Measurements from ENCODE around the gene ATP5F1D. TPM values are rescaled to one million over a fixed set of nuclear protein-coding genes. Genes with fewer than 3 reads are reported as not detected.

The ATP5F1D gene
- total and polyA plus RNA-seq, 2 of the 13 experiments (the other 11 are each of a cell fraction or from before 2014, with no cell fraction given) = 39.4 to 78.7 TPM

DNA sequence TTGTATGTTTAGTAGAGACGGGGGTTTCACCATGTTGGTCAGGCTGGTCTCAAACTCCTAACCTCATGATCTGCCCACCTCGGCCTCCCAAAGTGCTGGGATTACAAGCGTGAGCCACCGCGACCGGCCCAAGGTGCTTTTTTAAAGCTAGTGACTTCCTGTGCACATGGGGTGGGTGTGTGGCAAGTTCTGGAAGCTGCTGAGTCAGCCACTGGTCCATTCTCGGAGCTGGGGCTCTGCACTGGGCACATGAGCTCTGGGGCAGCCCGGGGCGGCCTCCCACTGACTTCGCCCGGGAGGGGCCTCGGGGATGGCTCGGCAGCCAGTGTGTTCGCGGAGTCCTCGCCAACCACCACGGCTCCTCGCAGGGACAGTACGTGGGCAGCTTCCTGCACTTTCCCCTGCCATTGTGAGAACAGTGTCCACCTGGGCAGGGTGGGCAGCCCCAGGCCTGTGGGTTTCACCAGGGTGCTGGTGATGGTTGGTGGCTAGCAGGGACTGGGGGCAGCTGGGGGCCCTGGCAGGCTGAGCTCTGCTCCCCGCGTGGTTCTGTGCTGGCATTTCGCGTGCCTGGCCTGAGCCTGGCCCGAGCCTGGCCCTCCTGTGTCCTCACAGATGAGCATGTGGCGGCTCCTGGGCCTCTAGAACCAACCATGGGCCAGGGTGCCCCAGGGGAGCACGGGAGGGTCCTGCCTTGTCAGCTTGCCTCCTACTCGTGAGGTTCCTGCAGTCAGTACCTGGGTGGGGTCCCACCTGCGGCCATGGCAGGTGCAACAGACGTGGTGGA lies 15.9 kb upstream of the ATP5F1D start:
- no peak for TF ChIP-seq ZNF557 (CRISPR knock-in tag; IDR thresholded peaks at IDR 0.05)
- no peak for TF ChIP-seq SSRP1 (CRISPR knock-in tag; IDR thresholded peaks at IDR 0.05)
- 0 out of 2 replicates have a peak, but pooled peaks have one; percentile 1 for TF ChIP-seq AKAP8 (CRISPR knock-in tag; IDR thresholded peaks at IDR 0.05)
- no peak for TF ChIP-seq ATAD3A (CRISPR knock-in tag; IDR thresholded peaks at IDR 0.05)
- TF ChIP-seq NR2F6 (IDR thresholded peaks at IDR 0.05) = no peak
- no peak for TF ChIP-seq NR2F6 (CRISPR knock-in tag; IDR thresholded peaks at IDR 0.05)
- TF ChIP-seq GATAD2A (CRISPR knock-in tag; IDR thresholded peaks at IDR 0.05) = no peak
- WGBS (ENCODE audit: low lambda C conversion rate) = 96% methylated on average over 11 of the region's 29 CpGs
- FAIRE-seq = no peak
- peaks cover 14 to 22% of the 10 kb centered on the region in 2 experiments; a peak in 4 of 5 replicates for H3K36me3 ChIP-seq (replicated peaks in 1 of 2; ENCODE audit: control insufficient read depth in 1 of 2, insufficient read depth in 2 of 2, low read length in 2 of 2)
- H3K79me2 ChIP-seq (ENCODE audit: insufficient read depth, low read length) = no peaks in the 10 kb centered on the region
- no peaks in the 10 kb centered on the region for H3K9me3 ChIP-seq (ENCODE audit: low read length)
- peaks cover 13% of the 10 kb centered on the region; the same call in 1 of the 2 replicates for H3K4me1 ChIP-seq (ENCODE audit: insufficient read depth, low read length)
- no peaks in the 10 kb centered on the region for H3K27me3 ChIP-seq (ENCODE audit: control insufficient read depth in 1 of 2, insufficient read depth in 2 of 2, low read length in 2 of 2)
- no peaks in the 10 kb centered on the region for H4K20me1 ChIP-seq (ENCODE audit: insufficient read depth, low read length)
- ChIA-PET POLR2A (interaction anchor here (0.7 kb wide), 1 partner anchor 43 kb away, joined by 3 read pairs; the partner anchor contains the start of gene CIRBP), CTCF (ENCODE audit: low intra/inter-chr PET ratio, low total read pairs) (no interaction called here)
- H2AFZ ChIP-seq (ENCODE audit: low read length) = no peak overlapping the region
- BruUV-seq (replicated peaks) = no TSS peak
- no peak overlapping the region for H3K4me3 ChIP-seq (replicated peaks in 1 of 3; ENCODE audit: insufficient read depth in 1 of 3, low read depth in 2 of 3, low read length in 3 of 3)
- no peak for DNase-seq (ENCODE audit: low spot score)
- no peak for ATAC-seq
- intact Hi-C loops (cut with micrococcal nuclease; ENCODE audit: unreplicated experiment) (no loop called here), in situ Hi-C loops (cut with HindIII; ENCODE audit: extremely low pct_ligation_motif_present, low pct_unique_long_range_greater_than_20kb) (no loop called here)
- no peak overlapping the region for H3K4me2 ChIP-seq (ENCODE audit: low read depth, low read length)
- no peak overlapping the region for H3K27ac ChIP-seq (ENCODE audit: extremely low read length, insufficient read depth, low read length)
- H3K9ac ChIP-seq (ENCODE audit: insufficient read depth, low read depth, low read length) = no peak overlapping the region

DNA sequence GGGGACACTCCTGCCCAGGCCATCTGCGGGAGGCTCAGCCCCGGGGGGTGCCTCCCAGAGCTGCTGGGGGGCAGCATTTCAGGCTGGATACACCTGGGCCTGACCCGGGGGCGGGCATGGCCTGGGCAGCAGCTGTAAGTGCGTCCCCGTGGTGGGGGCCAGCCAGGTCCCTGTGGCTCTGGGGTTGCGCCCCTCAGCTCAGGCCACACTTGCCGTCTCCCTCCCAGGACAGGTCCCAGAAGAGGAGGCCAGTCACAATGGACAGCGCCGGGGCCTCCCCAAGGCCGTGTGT lies 15.4 kb upstream of the ATP5F1D start:
- CTCF ChIA-PET (ENCODE audit: low intra/inter-chr PET ratio, low total read pairs) = no interaction called here
- no peak for FAIRE-seq
- no peak for TF ChIP-seq ZBTB21 (CRISPR knock-in tag; IDR thresholded peaks at IDR 0.05)
- TF ChIP-seq REL (CRISPR knock-in tag; conservative IDR thresholded peaks at IDR 0.05) = no peak
- TF ChIP-seq ZNF430 (CRISPR knock-in tag; IDR thresholded peaks at IDR 0.05) = no peak
- TF ChIP-seq, protein P1, sequence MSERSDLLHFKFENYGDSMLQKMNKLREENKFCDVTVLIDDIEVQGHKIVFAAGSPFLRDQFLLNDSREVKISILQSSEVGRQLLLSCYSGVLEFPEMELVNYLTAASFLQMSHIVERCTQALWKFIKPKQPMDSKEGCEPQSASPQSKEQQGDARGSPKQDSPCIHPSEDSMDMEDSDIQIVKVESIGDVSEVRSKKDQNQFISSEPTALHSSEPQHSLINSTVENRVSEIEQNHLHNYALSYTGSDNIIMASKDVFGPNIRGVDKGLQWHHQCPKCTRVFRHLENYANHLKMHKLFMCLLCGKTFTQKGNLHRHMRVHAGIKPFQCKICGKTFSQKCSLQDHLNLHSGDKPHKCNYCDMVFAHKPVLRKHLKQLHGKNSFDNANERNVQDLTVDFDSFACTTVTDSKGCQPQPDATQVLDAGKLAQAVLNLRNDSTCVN (CRISPR knock-in tag; IDR thresholded peaks at IDR 0.05; ENCODE audit: borderline replicate concordance) = no peak
- TF ChIP-seq, protein P2, sequence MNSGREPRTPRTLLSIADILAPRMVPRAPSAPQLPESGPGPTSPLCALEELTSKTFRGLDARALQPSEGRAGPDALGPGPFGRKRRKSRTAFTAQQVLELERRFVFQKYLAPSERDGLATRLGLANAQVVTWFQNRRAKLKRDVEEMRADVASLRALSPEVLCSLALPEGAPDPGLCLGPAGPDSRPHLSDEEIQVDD (CRISPR knock-in tag; IDR thresholded peaks at IDR 0.05; ENCODE audit: borderline replicate concordance) = no peak
- TF ChIP-seq FOXA1 (IDR thresholded peaks at IDR 0.05) = no peak
- TF ChIP-seq FOXA1 (CRISPR knock-in tag; IDR thresholded peaks at IDR 0.05) = no peak
- no peak for TF ChIP-seq ZSCAN20 (CRISPR knock-in tag; IDR thresholded peaks at IDR 0.05; ENCODE audit: borderline replicate concordance)
- TF ChIP-seq CC2D1A (CRISPR knock-in tag; IDR thresholded peaks at IDR 0.05) = no peak
- TF ChIP-seq CAMTA2 (CRISPR knock-in tag; IDR thresholded peaks at IDR 0.05; ENCODE audit: borderline replicate concordance) = no peak
- TF ChIP-seq, protein P3, sequence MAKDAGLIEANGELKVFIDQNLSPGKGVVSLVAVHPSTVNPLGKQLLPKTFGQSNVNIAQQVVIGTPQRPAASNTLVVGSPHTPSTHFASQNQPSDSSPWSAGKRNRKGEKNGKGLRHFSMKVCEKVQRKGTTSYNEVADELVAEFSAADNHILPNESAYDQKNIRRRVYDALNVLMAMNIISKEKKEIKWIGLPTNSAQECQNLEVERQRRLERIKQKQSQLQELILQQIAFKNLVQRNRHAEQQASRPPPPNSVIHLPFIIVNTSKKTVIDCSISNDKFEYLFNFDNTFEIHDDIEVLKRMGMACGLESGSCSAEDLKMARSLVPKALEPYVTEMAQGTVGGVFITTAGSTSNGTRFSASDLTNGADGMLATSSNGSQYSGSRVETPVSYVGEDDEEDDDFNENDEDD (CRISPR knock-in tag; IDR thresholded peaks at IDR 0.05; ENCODE audit: borderline replicate concordance) = no peak
- no peak for TF ChIP-seq GATAD1 (CRISPR knock-in tag; IDR thresholded peaks at IDR 0.05)
- TF ChIP-seq SALL2 (CRISPR knock-in tag; IDR thresholded peaks at IDR 0.05) = no peak

More for the DNA sequence above, 15.4 kb upstream of the ATP5F1D start:
- Histone ChIP-seq H3K9ac (ENCODE audit: insufficient read depth, low read depth, low read length) (no peak overlapping the region), H3K4me3 (replicated peaks in 1 of 3; ENCODE audit: insufficient read depth in 1 of 3, low read depth in 2 of 3, low read length in 3 of 3) (no peak overlapping the region), H3K4me1 (ENCODE audit: insufficient read depth, low read length) (peaks cover 12% of the 10 kb centered on the region; the same call in 1 of the 2 replicates), H3K36me3 (replicated peaks in 1 of 2; ENCODE audit: control insufficient read depth in 1 of 2, insufficient read depth in 2 of 2, low read length in 2 of 2) (peaks cover 13 to 17% of the 10 kb centered on the region in 2 experiments; a peak in 4 of 5 replicates), H3K79me2 (ENCODE audit: insufficient read depth, low read length) (no peaks in the 10 kb centered on the region), H3K27ac (ENCODE audit: extremely low read length, insufficient read depth, low read length) (no peak overlapping the region), H3K27me3 (ENCODE audit: control insufficient read depth in 1 of 2, insufficient read depth in 2 of 2, low read length in 2 of 2) (no peaks in the 10 kb centered on the region), H3K9me3 (ENCODE audit: low read length) (no peaks in the 10 kb centered on the region), H3K4me2 (ENCODE audit: low read depth, low read length) (no peak overlapping the region), H2AFZ (ENCODE audit: low read length) (no peak overlapping the region), H4K20me1 (ENCODE audit: insufficient read depth, low read length) (no peaks in the 10 kb centered on the region)
- POLR2A ChIA-PET = no interaction called here
- in situ Hi-C loops (cut with HindIII; ENCODE audit: extremely low pct_ligation_motif_present, low pct_unique_long_range_greater_than_20kb) (no loop called here), intact Hi-C loops (cut with micrococcal nuclease; ENCODE audit: unreplicated experiment) (no loop called here)
- ATAC-seq (no peak; the same call in 2 of the 3 replicates), DNase-seq (ENCODE audit: low spot score) (no peak)
- no CpG with 5 or more reads among the region's 11 CpGs for WGBS (ENCODE audit: low lambda C conversion rate)
- no TSS peak for BruUV-seq (replicated peaks)

Data from HepG2 (cell line).